Vagina (tissue), 2 donors: ENCODE data around the gene DISP3. TPM values are rescaled to one million over a fixed set of nuclear protein-coding genes. Genes with fewer than 3 reads are reported as not detected.

ENCODE experiments used
- DNase-seq, 2 donors: peaks; one replicate each; pipeline ENCODE4 v3.0.0-alpha.2; 2017; ENCODE audit errors: extremely low spot score in 2 of 2
- H3K27ac ChIP-seq: fragments of 200-600 bp; sonication (generic); one replicate; pipeline ENCODE4 v1.5.1; 2019
- H3K27me3 ChIP-seq: fragments of 200-600 bp; sonication (generic); one replicate; pipeline ENCODE4 v1.5.1; 2019
- H3K36me3 ChIP-seq, 2 donors: fragments of 200-600 bp; sonication (generic); one replicate each; pipeline ENCODE4 v1.5.1; 2017 to 2019
- H3K4me1 ChIP-seq: fragments of 200-600 bp; sonication (generic); one replicate; pipeline ENCODE4 v1.5.1; 2019
- H3K4me3 ChIP-seq, 2 donors: fragments of 200-600 bp; sonication (generic); 1 replicate in 1 of 2; 2 replicates in 1 of 2; pipeline ENCODE4 v1.5.1; 2016 to 2019
- H3K9me3 ChIP-seq: fragments of 200-600 bp; sonication (generic); one replicate; pipeline ENCODE4 v1.5.1; 2019
- CTCF ChIP-seq, 3 experiments: fragments of 450-650 bp in 2 of 3; fragments of 200-600 bp in 1 of 3; sonication (generic) in 1 of 3; IDR thresholded peaks; one replicate each; pipeline ENCODE4 v1.5.1; 2017 to 2019; ENCODE audit warnings: antibody characterized with exemption in 3 of 3, mild to moderate bottlenecking in 2 of 3, moderate library complexity in 2 of 3
- POLR2A ChIP-seq, 2 donors: fragments of 450-650 bp; IDR thresholded peaks; one replicate each; pipeline ENCODE4 v1.6.1; 2017; ENCODE audit warnings: antibody characterized with exemption in 2 of 2, mild to moderate bottlenecking in 2 of 2, moderate library complexity in 2 of 2
- POLR2AphosphoS5 ChIP-seq, 2 donors: sonication (generic); formaldehyde crosslinking; IDR thresholded peaks; one replicate each; pipeline ENCODE4 v1.9.0; 2017; ENCODE audit warnings: antibody characterized with exemption in 2 of 2, mild to moderate bottlenecking in 2 of 2, low read depth in 1 of 2; ENCODE audit not compliant: insufficient read depth in 1 of 2
- intact Hi-C: fragments of 100-400 bp; cut with DNase I; formaldehyde crosslinking; loops from one replicate; pipeline ENCODE4 v1.15.1; 2023
- total RNA-seq: library from RNA; depleted of rRNA; stranded (reverse); fragments of >200 nt; gene quantifications from one replicate; pipeline ENCODE4 v1.2.3, GENCODE V29; 2016

DISP3 gene
- total RNA-seq, 1 donor from 2014 or later: not detected

- H3K36me3 ChIP-seq: no peaks in the 10 kb centered on the region
- DNase-seq: no peak
- H3K4me1 ChIP-seq: no peaks in the 10 kb centered on the region
- H3K9me3 ChIP-seq: no peaks in the 10 kb centered on the region
- no peak overlapping the region for H3K4me3 ChIP-seq
- no peaks in the 10 kb centered on the region for H3K27me3 ChIP-seq
- intact Hi-C loops: no loop called here
- no peak overlapping the region for H3K27ac ChIP-seq
- TF ChIP-seq POLR2AphosphoS5 (IDR thresholded peaks at IDR 0.05; ENCODE audit: insufficient read depth in 1 of 2, low read depth in 1 of 2): no peak
- TF ChIP-seq CTCF (IDR thresholded peaks at IDR 0.05): no peak
- no peak for TF ChIP-seq POLR2A (IDR thresholded peaks at IDR 0.05)
Observed at GRCh38 chr1:11564237-11564636, 85.3 kb downstream of the DISP3 start.

- intact Hi-C loops: no loop called here
- H3K4me3 ChIP-seq: no peak overlapping the region
- no peak overlapping the region for H3K27ac ChIP-seq
- TF ChIP-seq POLR2A (IDR thresholded peaks at IDR 0.05): no peak
- no peak for TF ChIP-seq POLR2AphosphoS5 (IDR thresholded peaks at IDR 0.05; ENCODE audit: insufficient read depth in 1 of 2, low read depth in 1 of 2)
- no peak for TF ChIP-seq CTCF (IDR thresholded peaks at IDR 0.05)
- no peaks in the 10 kb centered on the region for H3K36me3 ChIP-seq
- H3K9me3 ChIP-seq: no peaks in the 10 kb centered on the region
- H3K27me3 ChIP-seq: no peaks in the 10 kb centered on the region
- no peak for DNase-seq
- no peaks in the 10 kb centered on the region for H3K4me1 ChIP-seq
Observed at GRCh38 chr1:11566042-11566850, 87.3 kb downstream of the DISP3 start.

DNA sequence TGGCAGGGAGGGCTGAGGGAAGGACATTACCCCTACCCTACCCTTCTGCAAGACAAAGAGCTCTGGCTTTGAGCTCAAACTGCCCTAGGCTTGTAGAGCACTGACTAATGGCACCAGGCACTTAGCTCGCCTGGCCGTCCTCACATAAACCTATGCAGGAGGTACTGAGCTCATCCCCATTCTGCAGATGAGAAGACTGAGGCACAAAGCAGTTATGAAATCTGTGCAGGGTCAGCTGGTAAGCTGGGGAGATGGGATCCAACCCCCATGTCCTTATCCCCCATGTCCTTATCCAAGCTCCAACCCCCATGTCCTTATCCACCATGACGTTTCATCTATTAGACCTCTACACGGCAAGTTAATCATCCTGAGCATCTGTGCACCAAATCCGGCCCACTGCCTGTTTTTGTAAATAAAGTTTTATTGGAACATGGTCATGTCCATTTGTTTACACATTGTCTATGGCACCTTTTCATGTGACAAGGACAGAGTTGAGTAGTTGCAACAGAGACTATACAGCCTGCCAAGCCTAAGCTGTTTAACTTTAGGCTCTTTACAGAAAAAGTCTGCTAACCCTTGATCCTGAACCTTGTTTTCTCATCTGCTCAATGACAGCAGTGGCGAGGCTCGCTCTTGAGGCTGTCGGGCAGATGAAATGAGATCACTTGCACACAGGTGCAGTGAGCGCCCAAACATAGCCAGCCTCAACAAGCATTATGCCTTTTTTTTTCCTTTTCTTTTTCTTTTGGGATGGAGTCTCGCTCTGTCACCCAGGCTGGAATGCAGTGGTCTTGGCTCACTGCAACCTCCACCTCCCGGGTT is 88.5 kb downstream of the DISP3 start:
- Histone ChIP-seq H3K27ac (no peak overlapping the region), H3K9me3 (no peaks in the 10 kb centered on the region), H3K4me1 (no peaks in the 10 kb centered on the region), H3K36me3 (no peaks in the 10 kb centered on the region), H3K27me3 (no peaks in the 10 kb centered on the region), H3K4me3 (no peak overlapping the region)
- intact Hi-C loops: no loop called here
- DNase-seq: no peak
- TF ChIP-seq POLR2AphosphoS5 (IDR thresholded peaks at IDR 0.05; ENCODE audit: insufficient read depth in 1 of 2, low read depth in 1 of 2) (no peak), CTCF (IDR thresholded peaks at IDR 0.05) (no peak), POLR2A (IDR thresholded peaks at IDR 0.05) (no peak)

DNA sequence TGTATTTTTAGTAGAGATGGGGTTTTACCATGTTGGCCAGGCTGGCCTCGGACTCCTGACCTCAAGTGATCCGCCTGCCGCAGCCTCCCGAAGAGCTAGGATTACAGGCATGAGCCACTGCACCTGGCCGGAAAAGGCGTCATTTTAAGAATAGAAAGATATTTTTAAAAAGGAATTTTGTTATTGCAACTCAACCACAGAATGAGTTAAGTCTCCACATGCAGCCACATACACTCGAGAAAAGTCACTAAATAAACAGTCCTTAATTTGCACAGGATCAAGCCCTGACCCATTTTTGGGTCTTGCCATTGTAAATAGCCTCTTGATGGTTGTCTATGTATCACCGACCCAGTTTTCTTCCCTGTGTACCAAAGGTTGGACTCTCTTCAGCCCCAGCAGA is 89.7 kb downstream of the DISP3 start:
- Histone ChIP-seq H3K27ac (no peak overlapping the region), H3K4me1 (no peaks in the 10 kb centered on the region), H3K36me3 (no peaks in the 10 kb centered on the region), H3K9me3 (no peaks in the 10 kb centered on the region), H3K27me3 (no peaks in the 10 kb centered on the region), H3K4me3 (no peak overlapping the region)
- TF ChIP-seq POLR2A (IDR thresholded peaks at IDR 0.05) (no peak), POLR2AphosphoS5 (IDR thresholded peaks at IDR 0.05; ENCODE audit: insufficient read depth in 1 of 2, low read depth in 1 of 2) (no peak)
- intact Hi-C loops: no loop called here
- DNase-seq: no peak

DNA sequence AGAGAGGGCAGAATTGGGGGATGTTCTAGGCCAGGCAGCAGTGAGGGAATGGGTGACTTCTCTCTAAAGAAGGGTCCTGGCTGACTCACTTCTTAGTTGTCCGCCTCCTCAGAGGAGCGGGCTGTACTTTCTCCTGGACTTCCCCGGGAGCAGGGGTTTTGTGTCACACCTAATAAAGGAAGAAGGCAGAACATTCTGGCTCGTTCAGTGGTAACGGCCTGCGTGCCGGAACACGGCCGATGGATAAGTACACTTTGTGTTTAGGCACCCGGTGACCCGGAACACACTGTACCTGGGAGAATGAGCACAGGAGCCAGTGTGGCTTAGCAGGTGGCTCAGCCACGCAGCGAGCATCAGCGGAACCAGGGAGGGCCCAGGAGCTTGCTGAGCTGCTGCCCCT is 90.6 kb downstream of the DISP3 start:
- no peak for TF ChIP-seq POLR2AphosphoS5 (IDR thresholded peaks at IDR 0.05; ENCODE audit: insufficient read depth in 1 of 2, low read depth in 1 of 2)
- no peak for TF ChIP-seq CTCF (IDR thresholded peaks at IDR 0.05)
- no peak for TF ChIP-seq POLR2A (IDR thresholded peaks at IDR 0.05)
- intact Hi-C loops: no loop called here

More for the DNA sequence above, 90.6 kb downstream of the DISP3 start:
- Histone ChIP-seq H3K27me3 (no peaks in the 10 kb centered on the region), H3K4me3 (no peak overlapping the region), H3K9me3 (no peaks in the 10 kb centered on the region), H3K27ac (no peak overlapping the region), H3K36me3 (no peaks in the 10 kb centered on the region), H3K4me1 (no peaks in the 10 kb centered on the region)
- DNase-seq: no peak
